Amniotic stem cell (primary cell): Measurements from ENCODE around the gene SLC6A1.
"Not testable (repeated sequence)": the region's sequence is repeated elsewhere in the genome, so short reads cannot be mapped to it uniquely, and the experiment has no call there.

ENCODE experiments used
- DNase-seq: peaks from one replicate; lab custom pipeline; 2025; lab: John Stamatoyannopoulos, UW

SLC6A1 gene

GRCh38 chr3:11059799-11060115 is 67.2 kb downstream of the SLC6A1 start:
- no peak for DNase-seq

GRCh38 chr3:11060500-11061251 is 68.1 kb downstream of the SLC6A1 start:
- peak; percentile 25 for DNase-seq

- DNase-seq: not testable (repeated sequence)
These were observed 68.8 kb downstream of the SLC6A1 start for GRCh38 chr3:11061268-11061871.

GRCh38 chr3:11062704-11063103 is 70.2 kb downstream of the SLC6A1 start:
- DNase-seq: no peak

GRCh38 chr3:11071096-11071755 is 78.7 kb downstream of the SLC6A1 start:
- no peak for DNase-seq

- DNase-seq: no peak
These were observed 80.1 kb downstream of the SLC6A1 start for GRCh38 chr3:11072631-11073030.

GRCh38 chr3:11074011-11074410 is 81.5 kb downstream of the SLC6A1 start:
- DNase-seq: no peak

GRCh38 chr3:11074451-11074850 is 81.9 kb downstream of the SLC6A1 start:
- no peak for DNase-seq

- DNase-seq: not testable (repeated sequence)
These were observed 82.6 kb downstream of the SLC6A1 start for GRCh38 chr3:11075122-11075521.

- DNase-seq: no peak
These were observed 84.2 kb downstream of the SLC6A1 start for GRCh38 chr3:11076711-11077110.

GRCh38 chr3:11077466-11077865 is 84.9 kb downstream of the SLC6A1 start:
- DNase-seq: peak; percentile 7

- no peak for DNase-seq
These were observed 86.4 kb downstream of the SLC6A1 start for GRCh38 chr3:11078826-11079515.

GRCh38 chr3:11080492-11080891 is 87.9 kb downstream of the SLC6A1 start:
- DNase-seq: no peak

- no peak for DNase-seq
These were observed 91.5 kb downstream of the SLC6A1 start for GRCh38 chr3:11084098-11084497.

GRCh38 chr3:11084677-11085076 is 92.1 kb downstream of the SLC6A1 start:
- no peak for DNase-seq

GRCh38 chr3:11085093-11085840 is 92.7 kb downstream of the SLC6A1 start:
- DNase-seq: no peak

GRCh38 chr3:11086856-11087255 is 94.3 kb downstream of the SLC6A1 start:
- no peak for DNase-seq

GRCh38 chr3:11088066-11088465 is 95.5 kb downstream of the SLC6A1 start:
- DNase-seq: no peak

GRCh38 chr3:11088831-11089230 is 96.3 kb downstream of the SLC6A1 start:
- DNase-seq: no peak
